Stimulated activated CD8-positive, alpha-beta memory T cell treated with anti-CD3 and anti-CD28 coated beads, Interleukin-2, amount 100 ng/mL, for 48 hours (primary cell): ENCODE results near the gene LARGE1.

Experiments used
- DNase-seq, 2 donors: peaks; one replicate each; pipeline ENCODE4 v3.0.0-alpha.2; 2020; ENCODE audit warnings: low read depth in 2 of 2

LARGE1 gene

GRCh38 chr22:33823552-33823951 is 96.7 kb downstream of the LARGE1 start:
- DNase-seq, result no peak

DNA sequence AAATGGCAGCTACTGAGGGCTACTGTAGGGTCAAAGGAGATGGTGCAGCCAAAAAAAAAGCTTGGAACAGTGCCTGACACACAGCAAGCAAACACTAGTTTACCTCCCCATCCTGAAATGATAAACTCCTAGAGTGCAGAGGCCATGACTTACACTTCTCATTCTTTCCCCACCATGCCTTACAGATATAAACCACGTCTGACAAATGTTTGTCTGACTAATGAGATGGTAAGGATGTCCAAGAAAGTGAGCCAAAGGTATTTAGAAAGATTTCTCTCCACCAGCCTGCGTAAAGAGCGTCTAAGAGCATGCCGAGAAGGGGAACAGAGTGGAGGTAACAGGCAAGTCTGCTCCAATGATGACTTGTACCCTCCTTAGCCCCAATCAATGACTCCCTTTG is 99.0 kb downstream of the LARGE1 start:
- DNase-seq, result no peak

GRCh38 chr22:33819743-33820142 is 100.5 kb downstream of the LARGE1 start:
- DNase-seq, result no peak

DNA sequence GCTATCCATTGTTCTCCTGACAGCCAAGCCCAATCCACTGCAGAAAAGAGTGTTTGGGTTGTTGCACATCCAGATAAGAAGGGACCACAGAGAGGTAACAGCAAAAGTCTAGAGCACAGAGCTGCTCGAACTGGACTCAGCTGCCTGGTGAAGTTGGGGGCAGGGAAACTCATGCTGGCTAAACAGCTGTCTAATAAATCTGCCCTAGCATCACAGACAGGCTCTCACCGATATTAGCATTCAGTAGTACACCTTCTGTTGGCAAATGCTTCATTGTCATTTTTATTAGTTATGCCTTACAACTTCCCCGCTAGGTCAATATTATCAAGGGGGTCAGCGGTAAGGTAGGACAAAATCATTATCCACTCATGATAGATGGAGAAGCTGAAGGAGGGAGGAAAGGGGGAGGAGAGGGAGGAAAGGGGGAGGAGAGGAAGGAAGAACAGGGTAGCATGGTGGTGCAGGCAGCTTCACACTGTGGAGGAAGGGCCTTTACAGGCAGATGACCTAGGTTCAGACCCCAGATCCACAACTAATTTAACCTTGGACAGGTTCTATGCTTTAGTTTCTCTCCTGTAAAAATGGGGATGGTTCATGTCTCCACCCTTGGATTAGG is 102.7 kb downstream of the LARGE1 start:
- no peak for DNase-seq

GRCh38 chr22:33812360-33812977 is 107.8 kb downstream of the LARGE1 start:
- DNase-seq, result no peak

DNA sequence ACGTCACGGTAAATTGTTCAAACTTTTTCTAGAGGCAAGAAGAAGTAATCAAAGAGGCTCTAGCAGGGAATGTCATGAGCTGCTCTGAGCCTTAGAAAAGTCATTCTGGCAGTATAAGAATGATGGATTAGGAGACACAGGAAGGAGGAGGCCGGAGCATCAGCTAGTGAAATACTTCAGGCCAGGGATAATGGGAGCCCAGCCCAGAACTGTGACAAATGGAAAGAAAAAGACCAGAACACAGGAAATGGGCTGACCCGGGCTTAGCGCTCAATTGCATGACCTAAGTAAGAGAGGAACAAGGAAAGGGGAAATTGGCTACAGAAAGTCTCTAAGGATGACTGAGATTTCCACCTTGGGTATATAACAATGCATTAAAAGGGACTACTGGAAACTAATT is 108.6 kb downstream of the LARGE1 start:
- DNase-seq, result no peak

GRCh38 chr22:33811208-33811607 is 109.1 kb downstream of the LARGE1 start:
- DNase-seq, result no peak

DNA sequence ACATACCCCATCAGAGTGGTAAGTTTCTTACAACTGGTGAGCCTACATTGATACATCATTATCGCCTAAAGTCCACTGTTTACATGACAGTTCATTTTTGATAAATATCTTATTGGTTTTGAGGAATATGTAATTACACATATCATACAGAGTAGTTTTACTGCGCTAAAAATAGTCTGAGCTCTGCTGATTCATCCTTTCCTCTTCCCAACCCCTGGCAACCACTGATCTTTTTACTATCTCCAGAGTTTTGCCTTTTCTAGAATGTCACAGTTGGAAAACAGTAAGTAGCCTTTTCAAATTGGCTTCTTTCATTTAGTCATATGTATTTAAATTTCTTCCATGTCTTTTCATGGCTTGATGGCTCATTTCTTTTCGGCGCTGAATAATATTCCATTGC is 112.8 kb downstream of the LARGE1 start:
- no peak for DNase-seq

- DNase-seq, result no peak
Observed at GRCh38 chr22:33806191-33806590, 114.1 kb downstream of the LARGE1 start.

DNA sequence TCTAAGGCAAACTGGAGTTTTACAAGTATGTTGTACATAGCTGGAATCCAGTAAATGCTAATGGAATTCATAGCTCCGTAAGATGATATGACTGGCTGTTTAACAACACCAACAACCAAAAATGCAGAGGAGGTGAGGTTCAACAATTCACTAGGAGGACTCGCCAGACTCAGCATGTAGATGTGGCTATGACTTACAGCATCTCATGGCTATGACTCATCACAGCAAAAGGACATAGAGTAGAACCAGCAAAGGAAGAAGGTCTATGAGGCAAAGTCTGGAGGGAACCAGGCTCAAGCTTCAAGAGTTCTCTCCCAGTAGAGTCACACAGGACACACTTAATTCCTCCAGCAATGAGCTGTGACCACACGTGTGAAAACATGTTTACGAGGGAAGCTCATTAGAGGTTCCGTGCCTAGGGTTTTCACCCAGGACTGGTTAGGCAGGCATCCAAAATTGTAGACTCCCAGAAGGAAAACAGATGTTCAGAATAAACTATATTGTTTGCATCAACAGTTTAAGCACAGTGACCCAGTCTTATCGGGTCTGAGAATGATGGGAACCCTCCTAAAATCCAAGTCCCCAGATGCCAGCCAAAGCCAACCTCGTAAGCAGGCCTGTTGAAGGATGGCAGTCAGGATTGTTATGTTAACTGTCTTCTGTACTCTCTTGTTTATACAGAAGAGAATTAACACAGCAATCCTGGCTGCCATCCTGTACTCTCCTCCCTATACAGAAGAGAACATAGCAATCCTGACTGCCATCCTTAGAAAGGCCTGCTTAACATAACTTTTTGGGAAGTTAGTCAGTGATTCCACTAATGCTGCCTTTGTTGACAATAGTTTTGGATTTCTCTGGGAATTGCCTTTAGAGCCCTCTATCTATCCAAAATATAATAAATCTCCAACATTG is 116.6 kb downstream of the LARGE1 start:
- no peak for DNase-seq

DNA sequence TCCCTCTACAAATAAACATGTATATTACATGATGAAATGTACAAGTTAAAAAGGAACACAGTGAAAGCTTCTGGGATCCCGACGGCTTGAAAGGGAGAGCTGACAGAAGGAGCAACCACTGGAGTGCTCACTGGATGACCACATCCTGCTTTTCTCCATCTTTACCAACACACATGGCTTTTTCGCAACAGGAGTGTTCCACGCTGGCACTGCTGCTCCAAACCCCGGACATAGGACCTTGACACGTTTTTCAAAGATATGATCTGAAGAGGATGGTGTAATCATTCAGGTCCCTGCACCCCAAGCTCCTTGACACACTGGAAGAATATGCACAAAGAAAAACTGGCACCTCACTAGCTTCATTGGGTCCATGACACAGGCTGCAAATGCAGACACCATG is 121.9 kb downstream of the LARGE1 start:
- DNase-seq, result no peak

GRCh38 chr22:33796494-33796893 is 123.8 kb downstream of the LARGE1 start:
- no peak for DNase-seq

GRCh38 chr22:33793475-33793874 is 126.8 kb downstream of the LARGE1 start:
- DNase-seq, result no peak

DNA sequence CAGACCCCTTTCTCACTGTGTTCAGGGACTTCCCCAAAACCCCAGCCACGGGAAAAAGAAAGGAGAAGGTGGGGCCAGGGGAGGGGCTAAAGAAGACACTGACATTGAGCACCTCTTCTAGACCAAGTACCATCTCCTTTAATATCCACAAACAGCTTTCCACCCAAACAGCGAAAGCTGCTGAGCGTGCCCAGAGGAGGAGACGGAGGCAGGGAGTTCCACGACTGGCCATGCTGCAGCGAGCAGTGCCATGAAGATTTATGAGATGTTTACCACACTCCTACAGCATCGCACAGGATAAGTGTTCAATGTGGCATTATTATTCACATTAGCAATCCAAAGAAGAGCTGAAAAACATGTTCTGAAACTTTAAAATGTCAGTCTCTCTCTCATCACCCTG is 127.4 kb downstream of the LARGE1 start:
- DNase-seq, result no peak

GRCh38 chr22:33789690-33790253 is 130.5 kb downstream of the LARGE1 start:
- DNase-seq, result no peak

- DNase-seq, result no peak
Observed at GRCh38 chr22:33788927-33789326, 131.3 kb downstream of the LARGE1 start.

GRCh38 chr22:33787645-33788456 is 132.4 kb downstream of the LARGE1 start:
- no peak for DNase-seq

- no peak for DNase-seq
Observed at GRCh38 chr22:33786149-33786548, 134.1 kb downstream of the LARGE1 start.

GRCh38 chr22:33785283-33785968 is 134.8 kb downstream of the LARGE1 start:
- no peak for DNase-seq

GRCh38 chr22:33781411-33781810 is 138.9 kb downstream of the LARGE1 start:
- DNase-seq, result no peak

GRCh38 chr22:33780531-33781136 is 139.6 kb downstream of the LARGE1 start:
- no peak for DNase-seq
